Caco-2 (cell line): ENCODE data around the gene SLC5A5. TPM values are rescaled to one million over a fixed set of nuclear protein-coding genes. Genes with fewer than 3 reads are reported as not detected.

ENCODE experiments used
- BruUV-seq: library from RNA; stranded (reverse); fragments of 400-500 nt; replicated peaks from 2 replicates; lab custom pipeline; 2021; lab: Mats Ljungman, UMichigan
- CTCF ChIA-PET: fragments of 300-600 bp; sonication (Branson Sonifier 250); formaldehyde crosslinking; loops from one replicate; lab custom pipeline; 2022; ENCODE audit warnings: antibody characterized with exemption; lab: Charles Lee
- POLR2A ChIA-PET: fragments of 300-600 bp; sonication (Branson Sonifier 250); formaldehyde crosslinking; loops from one replicate; lab custom pipeline; 2022; ENCODE audit warnings: antibody characterized with exemption; lab: Charles Lee
- DNase-seq, 2 experiments: peaks; one replicate each; pipeline versions ENCODE4 v3.0.0 to v3.0.0-alpha.2; 2020 to 2022
- H3K27me3 ChIP-seq: replicated peaks from 2 replicates; pipeline ENCODE4 v1.6.0; 2011; ENCODE audit warnings: low read length; ENCODE audit not compliant: control insufficient read depth, insufficient read depth
- H3K36me3 ChIP-seq: 2 replicates; pipeline ENCODE4 v1.5.1; 2011; ENCODE audit warnings: low read length; ENCODE audit not compliant: control insufficient read depth, insufficient read depth
- H3K4me1 ChIP-seq: fragments of 250-450 bp; sonication (Bioruptor Pico); 2 replicates; pipeline ENCODE4 v1.5.1; 2020; ENCODE audit warnings: mild to moderate bottlenecking
- H3K4me3 ChIP-seq: 2 replicates; pipeline ENCODE4 v1.5.1; 2011; ENCODE audit warnings: low read depth, mild to moderate bottlenecking, control low read depth, low read length
- H3K9me3 ChIP-seq: fragments of 250-450 bp; sonication (Bioruptor Pico); 2 replicates; pipeline ENCODE4 v1.5.1; 2020; ENCODE audit warnings: mild to moderate bottlenecking, moderate library complexity
- H3K27ac Mint-ChIP-seq: one replicate; pipeline ENCODE4 v1.8.0; 2022; ENCODE audit warnings: mixed read lengths; ENCODE audit not compliant: unreplicated experiment
- H3K27me3 Mint-ChIP-seq: one replicate; pipeline ENCODE4 v1.8.0; 2022; ENCODE audit warnings: mixed read lengths; ENCODE audit not compliant: insufficient read depth, unreplicated experiment
- H3K36me3 Mint-ChIP-seq: one replicate; pipeline ENCODE4 v1.8.0; 2022; ENCODE audit warnings: mild to moderate bottlenecking, mixed read lengths; ENCODE audit not compliant: insufficient read depth, unreplicated experiment
- H3K4me1 Mint-ChIP-seq: one replicate; pipeline ENCODE4 v1.8.0; 2022; ENCODE audit warnings: low read depth, mixed read lengths; ENCODE audit not compliant: unreplicated experiment
- H3K4me3 Mint-ChIP-seq: one replicate; pipeline ENCODE4 v1.8.0; 2022; ENCODE audit warnings: mild to moderate bottlenecking, moderate library complexity, mixed read lengths; ENCODE audit not compliant: unreplicated experiment
- H3K9me3 Mint-ChIP-seq: one replicate; pipeline ENCODE4 v1.8.0; 2022; ENCODE audit warnings: mixed read lengths; ENCODE audit not compliant: unreplicated experiment
- CTCF ChIP-seq, 2 experiments: fragments of 200-600 bp in 1 of 2; IDR thresholded peaks; 1 replicate in 1 of 2; 2 replicates in 1 of 2; pipeline versions ENCODE4 v1.5.1 to v1.8.0; 2011 to 2022; ENCODE audit warnings: antibody characterized with exemption in 1 of 2, control low read depth in 1 of 2, inconsistent platforms in 1 of 2, low read depth in 1 of 2, low read length in 1 of 2, mild to moderate bottlenecking in 1 of 2, moderate library complexity in 1 of 2; ENCODE audit not compliant: insufficient read depth in 1 of 2, severe bottlenecking in 1 of 2, unreplicated experiment in 1 of 2
- intact Hi-C: fragments of 100-400 bp; cut with micrococcal nuclease; formaldehyde crosslinking; loops from one replicate; pipeline ENCODE4 v1.10.0; 2022; ENCODE audit not compliant: unreplicated experiment
- total RNA-seq: library from RNA; stranded (reverse); gene quantifications from 2 replicates; pipeline ENCODE4 v1.2.3, GENCODE V29; 2022

The SLC5A5 gene
- total RNA-seq, 1 experiment from 2014 or later, result 0.43 TPM

- no TSS peak for BruUV-seq
Observed at GRCh38 chr19:17854061-17854460, 17.7 kb upstream of the SLC5A5 start.

GRCh38 chr19:17855280-17856152 is 16.2 kb upstream of the SLC5A5 start:
- H3K27ac Mint-ChIP-seq, result no peak overlapping the region
- H3K4me1 Mint-ChIP-seq, result no peaks in the 10 kb centered on the region
- peak; percentile 93 to 94 for TF ChIP-seq CTCF (IDR thresholded peaks at IDR 0.05; ENCODE audit: insufficient read depth in 1 of 2, low read depth in 1 of 2, low read length in 1 of 2, severe bottlenecking in 1 of 2, unreplicated experiment in 1 of 2)
- Histone ChIP-seq H3K36me3 (no peaks in the 10 kb centered on the region), H3K9me3 (no peaks in the 10 kb centered on the region), H3K4me3 (no peak overlapping the region), H3K27me3 (no peaks in the 10 kb centered on the region), H3K4me1 (no peaks in the 10 kb centered on the region)
- no peaks in the 10 kb centered on the region for H3K9me3 Mint-ChIP-seq
- BruUV-seq, result no TSS peak
- H3K4me3 Mint-ChIP-seq, result no peak overlapping the region
- intact Hi-C loops, result loop anchor here (1.0 to 5.0 kb wide), 2 partner anchors 89 to 413 kb away; no protein-coding TSS in a partner anchor
- DNase-seq, result peak; percentile 80 to 89
- H3K36me3 Mint-ChIP-seq, result peaks cover 13% of the 10 kb centered on the region
- POLR2A ChIA-PET, result no interaction called here
- CTCF ChIA-PET, result interaction anchor here (0.5 to 1.1 kb wide), 5 partner anchors 77 to 250 kb away, joined by 3 read pairs; partner anchors contain the start of gene CCDC124
- H3K27me3 Mint-ChIP-seq, result peaks cover 2% of the 10 kb centered on the region

More at GRCh38 chr19:17854061-17854460, 17.7 kb upstream of the SLC5A5 start:
- Histone ChIP-seq H3K4me3 (no peak overlapping the region), H3K27me3 (no peaks in the 10 kb centered on the region), H3K4me1 (no peaks in the 10 kb centered on the region), H3K9me3 (no peaks in the 10 kb centered on the region), H3K36me3 (no peaks in the 10 kb centered on the region)
- DNase-seq, result no peak
- TF ChIP-seq CTCF (IDR thresholded peaks at IDR 0.05; ENCODE audit: insufficient read depth in 1 of 2, low read depth in 1 of 2, low read length in 1 of 2, severe bottlenecking in 1 of 2, unreplicated experiment in 1 of 2), result no peak
- CTCF ChIA-PET, result interaction anchor here (1.0 kb wide), 1 partner anchor 35 kb away, joined by 3 read pairs; no protein-coding TSS in a partner anchor
- no peak overlapping the region for H3K27ac Mint-ChIP-seq
- H3K4me3 Mint-ChIP-seq, result no peak overlapping the region
- H3K9me3 Mint-ChIP-seq, result no peaks in the 10 kb centered on the region
- intact Hi-C loops, result no loop called here
- H3K4me1 Mint-ChIP-seq, result no peaks in the 10 kb centered on the region
- POLR2A ChIA-PET, result no interaction called here
- H3K27me3 Mint-ChIP-seq, result peaks cover 2% of the 10 kb centered on the region
- H3K36me3 Mint-ChIP-seq, result no peaks in the 10 kb centered on the region

GRCh38 chr19:17859533-17860330 is 12.0 kb upstream of the SLC5A5 start, which contains the start of gene RPL18A:
Gene RPL18A, plus strand, starts transcription at chr19:17859910. Its CDS starts 47 bp downstream, at chr19:17859957.
- Mint-ChIP-seq H3K27ac (peak within 1 kb of the TSS; percentile 98), H3K4me3 (peak within 1 kb of the TSS; percentile 90), H3K4me1 (no peaks in the 10 kb centered on the region), H3K36me3 (peaks cover 55% of the 10 kb centered on the region), H3K27me3 (peaks cover 2% of the 10 kb centered on the region), H3K9me3 (no peaks in the 10 kb centered on the region)
- Histone ChIP-seq H3K27me3 (no peaks in the 10 kb centered on the region), H3K36me3 (peaks cover 9% of the 10 kb centered on the region), H3K9me3 (no peaks in the 10 kb centered on the region), H3K4me3 (peak within 1 kb of the TSS; percentile 84), H3K4me1 (peaks cover 9% of the 10 kb centered on the region)
- peak; percentile 97 to 99 for DNase-seq
- POLR2A ChIA-PET, result interaction anchor here (0.5 to 2.8 kb wide), 27 partner anchors 12 to 1784 kb away, joined by 3 to 77 read pairs (median 6); partner anchors contain the start of genes CCDC124, MAST3, MVB12A and PGLS
- CTCF ChIA-PET, result interaction anchor here (0.6 to 1.9 kb wide), 16 partner anchors 9 to 253 kb away, joined by 3 to 118 read pairs (median 4); partner anchors contain the start of gene CCDC124
- intact Hi-C loops, result loop anchor here (1.0 to 5.0 kb wide), 2 partner anchors 73 to 417 kb away; no protein-coding TSS in a partner anchor
- peak; percentile 60 to 89 for TF ChIP-seq CTCF (IDR thresholded peaks at IDR 0.05; ENCODE audit: insufficient read depth in 1 of 2, low read depth in 1 of 2, low read length in 1 of 2, severe bottlenecking in 1 of 2, unreplicated experiment in 1 of 2)
- BruUV-seq, result no TSS peak
